ENCODE data around the gene LRBA. TPM values are rescaled to one million over a fixed set of nuclear protein-coding genes. Genes with fewer than 3 reads are reported as not detected.

Gene LRBA
- total RNA-seq, 1 experiment from 2014 or later: 77.4 TPM

GRCh38 chr4:150722908-150723362 lies 292.1 kb downstream of the LRBA start:
- Histone ChIP-seq H3K27me3 (ENCODE audit: insufficient read depth, low read depth) (no peaks in the 10 kb centered on the region), H4K20me1 (ENCODE audit: insufficient read depth) (no peaks in the 10 kb centered on the region), H3K79me2 (ENCODE audit: low read depth) (no peaks in the 10 kb centered on the region), H3K4me1 (replicated peaks; ENCODE audit: insufficient read depth) (no peaks in the 10 kb centered on the region), H2AFZ (no peak overlapping the region), H3K9me2 (ENCODE audit: insufficient read depth) (no peaks in the 10 kb centered on the region), H3F3A (ENCODE audit: insufficient read depth, low read depth) (no peaks in the 10 kb centered on the region), H3K9me3 (ENCODE audit: insufficient read depth, low read depth) (no peaks in the 10 kb centered on the region), H3K4me2 (no peak overlapping the region), H3K36me3 (ENCODE audit: low read depth) (no peaks in the 10 kb centered on the region; the same call in 1 of the 2 replicates), H3K4me3 (no peak overlapping the region), H3K27ac (no peak overlapping the region)
- intact Hi-C loops (cut with micrococcal nuclease; ENCODE audit: unreplicated experiment): no loop called here
- ChIA-PET POLR2A (ENCODE audit: unreplicated experiment) (no interaction called here), CTCF (no interaction called here)
- no TSS peak for BruUV-seq (replicated peaks)
- TF ChIP-seq CTCF (conservative IDR thresholded peaks at IDR 0.05) (no peak), EZH2 (IDR thresholded peaks at IDR 0.05; ENCODE audit: low read depth) (no peak)
- DNase-seq: no peak

- POLR2A ChIA-PET (ENCODE audit: unreplicated experiment): no interaction called here
- DNase-seq: no peak
- H3K4me1 ChIP-seq (replicated peaks; ENCODE audit: insufficient read depth): no peaks in the 10 kb centered on the region
- H3K27me3 ChIP-seq (ENCODE audit: insufficient read depth, low read depth): no peaks in the 10 kb centered on the region
- H3F3A ChIP-seq (ENCODE audit: insufficient read depth, low read depth): no peaks in the 10 kb centered on the region
- H3K36me3 ChIP-seq (ENCODE audit: low read depth): no peaks in the 10 kb centered on the region
- no peaks in the 10 kb centered on the region for H4K20me1 ChIP-seq (ENCODE audit: insufficient read depth)
- intact Hi-C loops (cut with micrococcal nuclease; ENCODE audit: unreplicated experiment): no loop called here
- H3K9me2 ChIP-seq (ENCODE audit: insufficient read depth): no peaks in the 10 kb centered on the region
- no TSS peak for BruUV-seq (replicated peaks)
- no peak overlapping the region for H3K4me2 ChIP-seq
- no peaks in the 10 kb centered on the region for H3K79me2 ChIP-seq (ENCODE audit: low read depth)
- no peak overlapping the region for H3K4me3 ChIP-seq
- H3K9me3 ChIP-seq (ENCODE audit: insufficient read depth, low read depth): no peaks in the 10 kb centered on the region
- no peak for TF ChIP-seq EZH2 (IDR thresholded peaks at IDR 0.05; ENCODE audit: low read depth)
- TF ChIP-seq CTCF (conservative IDR thresholded peaks at IDR 0.05): no peak
- no peak overlapping the region for H3K27ac ChIP-seq
- no peak overlapping the region for H2AFZ ChIP-seq
- CTCF ChIA-PET: no interaction called here
These were observed 294.0 kb downstream of the LRBA start for GRCh38 chr4:150720973-150721518.

GRCh38 chr4:150717952-150718351 lies 297.1 kb downstream of the LRBA start:
- Histone ChIP-seq H3F3A (ENCODE audit: insufficient read depth, low read depth) (0 out of 2 replicates have a peak, but pooled peaks cover 4% of the 10 kb centered on the region), H3K27me3 (ENCODE audit: insufficient read depth, low read depth) (no peaks in the 10 kb centered on the region), H3K36me3 (ENCODE audit: low read depth) (no peaks in the 10 kb centered on the region), H3K4me1 (replicated peaks; ENCODE audit: insufficient read depth) (no peaks in the 10 kb centered on the region), H2AFZ (no peak overlapping the region), H3K9me3 (ENCODE audit: insufficient read depth, low read depth) (no peaks in the 10 kb centered on the region), H3K79me2 (ENCODE audit: low read depth) (no peaks in the 10 kb centered on the region), H3K27ac (no peak overlapping the region), H3K9me2 (ENCODE audit: insufficient read depth) (no peaks in the 10 kb centered on the region), H3K4me2 (no peak overlapping the region), H4K20me1 (ENCODE audit: insufficient read depth) (no peaks in the 10 kb centered on the region), H3K4me3 (no peak overlapping the region)
- BruUV-seq (replicated peaks): no TSS peak
- no peak for TF ChIP-seq EZH2 (IDR thresholded peaks at IDR 0.05; ENCODE audit: low read depth)
- no peak for TF ChIP-seq CTCF (conservative IDR thresholded peaks at IDR 0.05)
- POLR2A ChIA-PET (ENCODE audit: unreplicated experiment): interaction anchor here (0.6 kb wide), 1 partner anchor 70 kb away, joined by 3 read pairs; no protein-coding TSS in a partner anchor
- intact Hi-C loops (cut with micrococcal nuclease; ENCODE audit: unreplicated experiment): no loop called here
- CTCF ChIA-PET: no interaction called here
- DNase-seq: no peak

Data from PC-9 (cell line).